Activated T-cell treated with anti-CD3 and anti-CD28 coated beads, Interleukin-2, amount 50 U/mL, for 24 hours (primary cell): ENCODE data around the gene ITGA2B.
"Not testable (repeated sequence)": the region's sequence is repeated elsewhere in the genome, so short reads cannot be mapped to it uniquely, and the experiment has no call there.

Experiments
- DNase-seq: peaks from one replicate; pipeline ENCODE4 v3.0.0-alpha.2; 2020
- H3K27ac Mint-ChIP-seq: 2 replicates; pipeline ENCODE4 v1.8.0; 2020; ENCODE audit warnings: mild to moderate bottlenecking, mixed read lengths
- H3K27me3 Mint-ChIP-seq: 2 replicates; pipeline ENCODE4 v1.8.0; 2020; ENCODE audit warnings: mixed read lengths
- H3K36me3 Mint-ChIP-seq: 2 replicates; pipeline ENCODE4 v1.8.0; 2020; ENCODE audit warnings: low read depth, mixed read lengths
- H3K4me1 Mint-ChIP-seq: 2 replicates; pipeline ENCODE4 v1.8.0; 2020; ENCODE audit warnings: low read depth, mixed read lengths
- H3K4me3 Mint-ChIP-seq: 2 replicates; pipeline ENCODE4 v1.8.0; 2020; ENCODE audit warnings: mild to moderate bottlenecking, moderate library complexity, mixed read lengths
- H3K9me3 Mint-ChIP-seq: 2 replicates; pipeline ENCODE4 v1.8.0; 2020; ENCODE audit warnings: mixed read lengths

The ITGA2B gene

GRCh38 chr17:44367231-44367979 is 22.0 kb downstream of the ITGA2B start:
- no peak overlapping the region for H3K27ac Mint-ChIP-seq
- peaks cover 6% of the 10 kb centered on the region for H3K4me1 Mint-ChIP-seq
- H3K27me3 Mint-ChIP-seq: peaks cover 52% of the 10 kb centered on the region
- no peak for DNase-seq
- H3K9me3 Mint-ChIP-seq: no peaks in the 10 kb centered on the region
- no peak overlapping the region for H3K4me3 Mint-ChIP-seq
- H3K36me3 Mint-ChIP-seq: no peaks in the 10 kb centered on the region

- H3K4me1 Mint-ChIP-seq, DNase-seq, H3K4me3 Mint-ChIP-seq, H3K9me3 Mint-ChIP-seq, H3K36me3 Mint-ChIP-seq, H3K27ac Mint-ChIP-seq: not testable (repeated sequence)
- peaks cover 56% of the 10 kb centered on the region for H3K27me3 Mint-ChIP-seq
Measured at GRCh38 chr17:44365051-44365450, 24.4 kb downstream of the ITGA2B start.

- no peaks in the 10 kb centered on the region for H3K36me3 Mint-ChIP-seq
- peak; percentile 82 for DNase-seq
- peak within 1 kb of the TSS; percentile 69 for H3K4me3 Mint-ChIP-seq
- H3K27ac Mint-ChIP-seq: no peak within 1 kb of the TSS
- H3K9me3 Mint-ChIP-seq: no peaks in the 10 kb centered on the region
- peaks cover 6% of the 10 kb centered on the region for H3K4me1 Mint-ChIP-seq
- peaks cover 50% of the 10 kb centered on the region for H3K27me3 Mint-ChIP-seq
Measured at GRCh38 chr17:44363613-44364159, 25.8 kb downstream of the ITGA2B start, which contains the start of gene FAM171A2. TSS of gene FAM171A2 (minus strand) at chr17:44363853. CDS start at chr17:44363714, 139 bp downstream.

GRCh38 chr17:44362949-44363612 is 26.4 kb downstream of the ITGA2B start:
- Mint-ChIP-seq H3K9me3 (no peaks in the 10 kb centered on the region), H3K27me3 (peaks cover 47% of the 10 kb centered on the region), H3K4me3 (peak overlapping the region; percentile 69), H3K36me3 (no peaks in the 10 kb centered on the region), H3K4me1 (peaks cover 6% of the 10 kb centered on the region), H3K27ac (no peak overlapping the region)
- DNase-seq: no peak

GRCh38 chr17:44362459-44362948 is 26.9 kb downstream of the ITGA2B start:
- Mint-ChIP-seq H3K36me3 (no peaks in the 10 kb centered on the region), H3K27me3 (peaks cover 43% of the 10 kb centered on the region), H3K27ac (no peak overlapping the region), H3K9me3 (no peaks in the 10 kb centered on the region), H3K4me3 (no peak overlapping the region), H3K4me1 (peaks cover 6% of the 10 kb centered on the region)
- no peak for DNase-seq

GRCh38 chr17:44361292-44362260 is 27.9 kb downstream of the ITGA2B start:
- peaks cover 6% of the 10 kb centered on the region for H3K4me1 Mint-ChIP-seq
- no peak for DNase-seq
- H3K9me3 Mint-ChIP-seq: no peaks in the 10 kb centered on the region
- peaks cover 36% of the 10 kb centered on the region for H3K27me3 Mint-ChIP-seq
- no peak overlapping the region for H3K27ac Mint-ChIP-seq
- H3K36me3 Mint-ChIP-seq: no peaks in the 10 kb centered on the region
- no peak overlapping the region for H3K4me3 Mint-ChIP-seq

- Mint-ChIP-seq H3K27me3 (peaks cover 30% of the 10 kb centered on the region), H3K36me3 (no peaks in the 10 kb centered on the region), H3K9me3 (no peaks in the 10 kb centered on the region), H3K4me1 (peaks cover 6% of the 10 kb centered on the region), H3K4me3 (no peak overlapping the region), H3K27ac (no peak overlapping the region)
- no peak for DNase-seq
Measured at GRCh38 chr17:44360826-44361225, 28.6 kb downstream of the ITGA2B start.

- H3K4me3 Mint-ChIP-seq: no peak overlapping the region
- peaks cover 6% of the 10 kb centered on the region for H3K4me1 Mint-ChIP-seq
- H3K27ac Mint-ChIP-seq: no peak overlapping the region
- H3K27me3 Mint-ChIP-seq: peaks cover 26% of the 10 kb centered on the region
- no peaks in the 10 kb centered on the region for H3K9me3 Mint-ChIP-seq
- DNase-seq: no peak
- H3K36me3 Mint-ChIP-seq: no peaks in the 10 kb centered on the region
Measured at GRCh38 chr17:44360144-44360533, 29.3 kb downstream of the ITGA2B start.

GRCh38 chr17:44359458-44360143 is 29.8 kb downstream of the ITGA2B start:
- no peak overlapping the region for H3K4me3 Mint-ChIP-seq
- peaks cover 6% of the 10 kb centered on the region for H3K4me1 Mint-ChIP-seq
- no peak overlapping the region for H3K27ac Mint-ChIP-seq
- DNase-seq: no peak
- no peaks in the 10 kb centered on the region for H3K36me3 Mint-ChIP-seq
- peaks cover 22% of the 10 kb centered on the region for H3K27me3 Mint-ChIP-seq
- no peaks in the 10 kb centered on the region for H3K9me3 Mint-ChIP-seq

- Mint-ChIP-seq H3K4me1 (peaks cover 6% of the 10 kb centered on the region), H3K27ac (no peak overlapping the region), H3K9me3 (no peaks in the 10 kb centered on the region), H3K4me3 (no peak overlapping the region), H3K36me3 (no peaks in the 10 kb centered on the region), H3K27me3 (peaks cover 22% of the 10 kb centered on the region)
- DNase-seq: no peak
Measured at GRCh38 chr17:44359006-44359405, 30.4 kb downstream of the ITGA2B start.

GRCh38 chr17:44358066-44358465 is 31.4 kb downstream of the ITGA2B start:
- Mint-ChIP-seq H3K27ac (no peak overlapping the region), H3K27me3 (peaks cover 20% of the 10 kb centered on the region), H3K36me3 (no peaks in the 10 kb centered on the region)

GRCh38 chr17:44356241-44356640 is 33.2 kb downstream of the ITGA2B start:
- no peak for DNase-seq
- Mint-ChIP-seq H3K27me3 (peaks cover 8% of the 10 kb centered on the region), H3K4me3 (no peak overlapping the region), H3K36me3 (peaks cover 13% of the 10 kb centered on the region), H3K4me1 (peaks cover 4% of the 10 kb centered on the region), H3K27ac (no peak overlapping the region), H3K9me3 (no peaks in the 10 kb centered on the region)

More at GRCh38 chr17:44358066-44358465, 31.4 kb downstream of the ITGA2B start:
- no peak for DNase-seq
- Mint-ChIP-seq H3K4me1 (peaks cover 4% of the 10 kb centered on the region), H3K4me3 (no peak overlapping the region), H3K9me3 (no peaks in the 10 kb centered on the region)

GRCh38 chr17:44355642-44356099 is 33.8 kb downstream of the ITGA2B start:
- peaks cover 4% of the 10 kb centered on the region for H3K4me1 Mint-ChIP-seq
- H3K36me3 Mint-ChIP-seq: peaks cover 13% of the 10 kb centered on the region
- H3K27ac Mint-ChIP-seq: no peak overlapping the region
- no peak for DNase-seq
- H3K9me3 Mint-ChIP-seq: no peaks in the 10 kb centered on the region
- H3K27me3 Mint-ChIP-seq: peaks cover 5% of the 10 kb centered on the region
- no peak overlapping the region for H3K4me3 Mint-ChIP-seq
